Mammary epithelial cell (primary cell): ENCODE measurements around the gene INPP4B.

Source experiments
- EZH2 ChIP-seq: IDR thresholded peaks from 2 replicates; pipeline ENCODE4 v1.6.1; 2012; ENCODE audit warnings: low read length, inconsistent platforms, borderline replicate concordance
- TF ChIP-seq, protein P1 (sequence below), 2 donors: IDR thresholded peaks in 1 of 2; conservative IDR thresholded peaks in 1 of 2; 2 replicates each; pipeline ENCODE4 v1.5.1; 2011 to 2012; ENCODE audit warnings: inconsistent platforms in 2 of 2, low read length in 2 of 2, mild to moderate bottlenecking in 2 of 2, control low read depth in 1 of 2, low read depth in 1 of 2; ENCODE audit not compliant: insufficient read depth in 1 of 2; ENCODE audit errors: extremely low read depth in 1 of 2

DNA sequence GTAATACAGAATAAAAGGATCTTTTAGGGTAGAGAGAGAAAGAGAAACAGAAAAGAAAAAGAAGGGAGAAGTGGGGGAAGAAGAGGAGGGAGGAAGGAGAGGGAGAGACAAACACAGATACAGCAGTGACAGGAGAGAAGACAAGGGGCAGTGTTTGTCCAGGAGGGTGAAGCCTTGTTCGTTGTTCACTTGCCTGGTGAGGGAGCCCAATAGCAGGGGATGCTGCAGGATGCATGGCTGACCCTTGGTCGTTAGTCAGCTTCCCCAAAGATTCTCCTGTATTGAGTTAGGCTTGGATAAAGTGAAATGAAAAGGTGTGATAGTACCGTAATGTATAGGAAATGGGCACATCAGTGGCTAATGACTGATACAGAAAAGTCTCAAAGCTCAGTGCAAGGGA lies 806.1 kb downstream of the INPP4B start:
- TF ChIP-seq EZH2 = no peak
- TF ChIP-seq, protein P1, sequence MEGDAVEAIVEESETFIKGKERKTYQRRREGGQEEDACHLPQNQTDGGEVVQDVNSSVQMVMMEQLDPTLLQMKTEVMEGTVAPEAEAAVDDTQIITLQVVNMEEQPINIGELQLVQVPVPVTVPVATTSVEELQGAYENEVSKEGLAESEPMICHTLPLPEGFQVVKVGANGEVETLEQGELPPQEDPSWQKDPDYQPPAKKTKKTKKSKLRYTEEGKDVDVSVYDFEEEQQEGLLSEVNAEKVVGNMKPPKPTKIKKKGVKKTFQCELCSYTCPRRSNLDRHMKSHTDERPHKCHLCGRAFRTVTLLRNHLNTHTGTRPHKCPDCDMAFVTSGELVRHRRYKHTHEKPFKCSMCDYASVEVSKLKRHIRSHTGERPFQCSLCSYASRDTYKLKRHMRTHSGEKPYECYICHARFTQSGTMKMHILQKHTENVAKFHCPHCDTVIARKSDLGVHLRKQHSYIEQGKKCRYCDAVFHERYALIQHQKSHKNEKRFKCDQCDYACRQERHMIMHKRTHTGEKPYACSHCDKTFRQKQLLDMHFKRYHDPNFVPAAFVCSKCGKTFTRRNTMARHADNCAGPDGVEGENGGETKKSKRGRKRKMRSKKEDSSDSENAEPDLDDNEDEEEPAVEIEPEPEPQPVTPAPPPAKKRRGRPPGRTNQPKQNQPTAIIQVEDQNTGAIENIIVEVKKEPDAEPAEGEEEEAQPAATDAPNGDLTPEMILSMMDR (conservative IDR thresholded peaks at IDR 0.05 in 1 of 2, IDR thresholded peaks at IDR 0.05 in 1 of 2; ENCODE audit: extremely low read depth in 1 of 2, insufficient read depth in 1 of 2, low read depth in 1 of 2, low read length in 2 of 2) = no peak
